OCI-LY7 (cell line): ENCODE measurements around the gene CFAP97.

Experiments used
- CTCF ChIP-seq: fragments of 200-600 bp; sonication (generic); conservative IDR thresholded peaks from 2 replicates; pipeline ENCODE4 v1.5.1; 2014; ENCODE audit warnings: mild to moderate bottlenecking, antibody characterized with exemption, low read length, moderate library complexity, mixed read lengths
- EZH2phosphoT487 ChIP-seq: fragments of 200-600 bp; sonication (generic); IDR thresholded peaks from 2 replicates; pipeline ENCODE4 v1.6.1; 2018; ENCODE audit warnings: low read depth, borderline replicate concordance, mild to moderate bottlenecking, mixed run types, antibody characterized with exemption, low read length, moderate library complexity, mixed read lengths

DNA sequence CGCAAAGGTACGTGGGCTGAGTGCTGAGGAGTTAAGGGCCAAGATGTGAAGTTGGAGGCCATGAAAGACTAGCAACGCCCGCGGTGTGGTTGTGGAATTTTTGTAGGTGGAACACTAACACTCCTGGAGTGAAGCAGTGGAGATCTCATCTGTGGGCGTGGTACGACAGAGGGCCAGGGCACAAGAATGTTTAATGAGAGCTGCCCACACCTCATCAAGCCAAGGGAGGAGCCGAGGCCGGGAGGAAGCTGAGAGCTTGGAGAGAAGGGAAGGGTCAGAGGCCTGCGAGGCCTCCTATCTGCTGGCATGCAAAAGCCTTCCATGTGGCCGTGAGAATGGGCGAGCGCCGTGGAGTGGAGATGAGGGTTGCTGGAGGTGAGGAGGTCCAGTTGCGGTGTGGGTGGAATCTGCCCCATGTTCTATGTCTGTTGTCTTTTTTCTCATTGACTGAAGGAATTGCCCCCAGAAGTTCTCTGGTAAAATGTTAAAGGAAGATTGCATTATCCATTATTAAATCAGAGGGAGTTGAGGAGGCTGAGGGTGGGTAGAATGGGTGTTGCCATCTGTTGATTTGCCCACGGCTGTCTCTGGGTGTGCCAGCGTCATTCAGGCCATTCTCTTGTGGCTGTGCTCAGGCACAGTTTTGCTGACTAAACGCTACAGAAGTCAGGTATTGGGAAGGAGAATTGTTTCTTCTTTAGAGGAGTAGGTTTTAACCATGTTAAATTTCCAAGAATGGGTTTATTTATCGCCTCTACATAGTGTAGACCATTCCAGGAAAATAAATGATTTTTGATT lies 25.4 kb upstream of the CFAP97 start:
- TF ChIP-seq EZH2phosphoT487 = no peak
- TF ChIP-seq CTCF = no peak
